Measurements from ENCODE around the gene APEH. TPM values are rescaled to one million over a fixed set of nuclear protein-coding genes. Genes with fewer than 3 reads are reported as not detected.
"Not testable (repeated sequence)": the region's sequence is repeated elsewhere in the genome, so short reads cannot be mapped to it uniquely, and the experiment has no call there.

Gene APEH
- total RNA-seq, 1 experiment from 2014 or later, result 246 TPM

DNA sequence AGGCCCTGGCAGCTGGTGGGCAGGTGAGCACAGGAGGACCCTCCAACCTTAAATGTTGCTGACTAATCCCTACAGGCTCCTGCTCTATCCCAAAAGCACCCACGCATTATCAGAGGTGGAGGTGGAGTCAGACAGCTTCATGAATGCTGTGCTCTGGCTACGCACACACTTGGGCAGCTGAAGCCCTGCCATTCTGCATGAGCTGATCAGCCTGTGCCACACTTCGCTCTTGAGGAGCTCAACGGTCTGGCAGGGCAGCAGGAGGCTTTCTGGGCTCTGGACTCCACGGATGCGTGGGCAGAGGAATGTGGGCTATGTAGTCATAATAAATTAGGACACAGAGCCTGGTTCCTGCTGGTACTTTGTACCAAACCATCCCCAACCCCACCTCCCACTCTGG, 9.0 kb downstream of the APEH start:
- Histone ChIP-seq H3K4me3 (replicated peaks in 1 of 2; ENCODE audit: low read depth in 1 of 2, low read length in 2 of 2) (no peak overlapping the region), H3K9me2 (ENCODE audit: insufficient read depth) (no peaks in the 10 kb centered on the region), H3K9me3 (ENCODE audit: control insufficient read depth in 1 of 2, insufficient read depth in 1 of 2, low read depth in 1 of 2, low read length in 2 of 2) (no peaks in the 10 kb centered on the region), H3K9ac (ENCODE audit: low read length) (no peak overlapping the region), H3K4me1 (ENCODE audit: control insufficient read depth in 1 of 2, insufficient read depth in 2 of 2, low read length in 2 of 2) (no peaks in the 10 kb centered on the region), H3K36me3 (ENCODE audit: control insufficient read depth in 1 of 2, insufficient read depth in 2 of 2, low read length in 2 of 2) (peaks cover 15 to 46% of the 10 kb centered on the region in 2 experiments; a peak in 3 of 4 replicates), H2AFZ (ENCODE audit: low read depth, low read length, poor library complexity, severe bottlenecking) (no peak overlapping the region), H3K27me3 (ENCODE audit: insufficient read depth, low read length) (no peaks in the 10 kb centered on the region), H4K20me1 (ENCODE audit: insufficient read depth) (no peaks in the 10 kb centered on the region), H3K79me2 (ENCODE audit: insufficient read depth, low read length) (no peaks in the 10 kb centered on the region; the same call in 1 of the 2 replicates), H3K4me2 (ENCODE audit: low read length) (no peak overlapping the region), H3K27ac (ENCODE audit: low read depth, low read length) (no peak overlapping the region)
- no peak for TF ChIP-seq CEBPB (IDR thresholded peaks at IDR 0.05; ENCODE audit: low read depth)
- no peak for TF ChIP-seq JUND (IDR thresholded peaks at IDR 0.05)
- TF ChIP-seq YY1 (IDR thresholded peaks at IDR 0.05; ENCODE audit: extremely low read depth, insufficient replicate concordance, low read depth, low read length), result no peak
- TF ChIP-seq ZNF274 (IDR thresholded peaks at IDR 0.05; ENCODE audit: low read depth, low read length), result no peak
- TF ChIP-seq SIN3A (IDR thresholded peaks at IDR 0.05; ENCODE audit: low read depth), result no peak
- TF ChIP-seq, protein P1, sequence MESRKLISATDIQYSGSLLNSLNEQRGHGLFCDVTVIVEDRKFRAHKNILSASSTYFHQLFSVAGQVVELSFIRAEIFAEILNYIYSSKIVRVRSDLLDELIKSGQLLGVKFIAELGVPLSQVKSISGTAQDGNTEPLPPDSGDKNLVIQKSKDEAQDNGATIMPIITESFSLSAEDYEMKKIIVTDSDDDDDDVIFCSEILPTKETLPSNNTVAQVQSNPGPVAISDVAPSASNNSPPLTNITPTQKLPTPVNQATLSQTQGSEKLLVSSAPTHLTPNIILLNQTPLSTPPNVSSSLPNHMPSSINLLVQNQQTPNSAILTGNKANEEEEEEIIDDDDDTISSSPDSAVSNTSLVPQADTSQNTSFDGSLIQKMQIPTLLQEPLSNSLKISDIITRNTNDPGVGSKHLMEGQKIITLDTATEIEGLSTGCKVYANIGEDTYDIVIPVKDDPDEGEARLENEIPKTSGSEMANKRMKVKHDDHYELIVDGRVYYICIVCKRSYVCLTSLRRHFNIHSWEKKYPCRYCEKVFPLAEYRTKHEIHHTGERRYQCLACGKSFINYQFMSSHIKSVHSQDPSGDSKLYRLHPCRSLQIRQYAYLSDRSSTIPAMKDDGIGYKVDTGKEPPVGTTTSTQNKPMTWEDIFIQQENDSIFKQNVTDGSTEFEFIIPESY (IDR thresholded peaks at IDR 0.05; ENCODE audit: extremely low read depth, insufficient replicate concordance, low read length), result no peak
- no peak for TF ChIP-seq SRF (IDR thresholded peaks at IDR 0.05; ENCODE audit: low read depth)
- TF ChIP-seq EZH2 (IDR thresholded peaks at IDR 0.05), result no peak
- no peak for TF ChIP-seq ELF1 (IDR thresholded peaks at IDR 0.05; ENCODE audit: borderline replicate concordance, low read depth)
- no peak for TF ChIP-seq ZFX (IDR thresholded peaks at IDR 0.05)
- TF ChIP-seq RAD21 (IDR thresholded peaks at IDR 0.05; ENCODE audit: low read depth), result no peak
- no peak for TF ChIP-seq EGR1 (IDR thresholded peaks at IDR 0.05; ENCODE audit: low read depth)
- no peak for TF ChIP-seq EZH2phosphoT487 (IDR thresholded peaks at IDR 0.05; ENCODE audit: borderline replicate concordance)
- TF ChIP-seq, protein P2, sequence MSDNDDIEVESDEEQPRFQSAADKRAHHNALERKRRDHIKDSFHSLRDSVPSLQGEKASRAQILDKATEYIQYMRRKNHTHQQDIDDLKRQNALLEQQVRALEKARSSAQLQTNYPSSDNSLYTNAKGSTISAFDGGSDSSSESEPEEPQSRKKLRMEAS (IDR thresholded peaks at IDR 0.05), result no peak
- TF ChIP-seq CBX3 (IDR thresholded peaks at IDR 0.05; ENCODE audit: low read depth), result no peak
- TF ChIP-seq, protein P3, sequence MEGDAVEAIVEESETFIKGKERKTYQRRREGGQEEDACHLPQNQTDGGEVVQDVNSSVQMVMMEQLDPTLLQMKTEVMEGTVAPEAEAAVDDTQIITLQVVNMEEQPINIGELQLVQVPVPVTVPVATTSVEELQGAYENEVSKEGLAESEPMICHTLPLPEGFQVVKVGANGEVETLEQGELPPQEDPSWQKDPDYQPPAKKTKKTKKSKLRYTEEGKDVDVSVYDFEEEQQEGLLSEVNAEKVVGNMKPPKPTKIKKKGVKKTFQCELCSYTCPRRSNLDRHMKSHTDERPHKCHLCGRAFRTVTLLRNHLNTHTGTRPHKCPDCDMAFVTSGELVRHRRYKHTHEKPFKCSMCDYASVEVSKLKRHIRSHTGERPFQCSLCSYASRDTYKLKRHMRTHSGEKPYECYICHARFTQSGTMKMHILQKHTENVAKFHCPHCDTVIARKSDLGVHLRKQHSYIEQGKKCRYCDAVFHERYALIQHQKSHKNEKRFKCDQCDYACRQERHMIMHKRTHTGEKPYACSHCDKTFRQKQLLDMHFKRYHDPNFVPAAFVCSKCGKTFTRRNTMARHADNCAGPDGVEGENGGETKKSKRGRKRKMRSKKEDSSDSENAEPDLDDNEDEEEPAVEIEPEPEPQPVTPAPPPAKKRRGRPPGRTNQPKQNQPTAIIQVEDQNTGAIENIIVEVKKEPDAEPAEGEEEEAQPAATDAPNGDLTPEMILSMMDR (IDR thresholded peaks at IDR 0.05 in 2 of 3, conservative IDR thresholded peaks at IDR 0.05 in 1 of 3; ENCODE audit: borderline replicate concordance in 1 of 3, insufficient read depth in 1 of 3, low read depth in 2 of 3, low read length in 2 of 3), result no peak
- no peak for ATAC-seq
- ChIA-PET RAD21 (ENCODE audit: low non-redundant PET in 1 of 2, low total read pairs in 2 of 2, uncharacterized antibody in 2 of 2, unreplicated experiment in 2 of 2) (no interaction called here), CTCF (no interaction called here), POLR2A (no interaction called here)
- BruUV-seq (replicated peaks), result TSS peak; percentile 12
- intact Hi-C loops (cut with micrococcal nuclease), result no loop called here
- DNase-seq (ENCODE audit: low read depth, low spot score), result no peak

DNA sequence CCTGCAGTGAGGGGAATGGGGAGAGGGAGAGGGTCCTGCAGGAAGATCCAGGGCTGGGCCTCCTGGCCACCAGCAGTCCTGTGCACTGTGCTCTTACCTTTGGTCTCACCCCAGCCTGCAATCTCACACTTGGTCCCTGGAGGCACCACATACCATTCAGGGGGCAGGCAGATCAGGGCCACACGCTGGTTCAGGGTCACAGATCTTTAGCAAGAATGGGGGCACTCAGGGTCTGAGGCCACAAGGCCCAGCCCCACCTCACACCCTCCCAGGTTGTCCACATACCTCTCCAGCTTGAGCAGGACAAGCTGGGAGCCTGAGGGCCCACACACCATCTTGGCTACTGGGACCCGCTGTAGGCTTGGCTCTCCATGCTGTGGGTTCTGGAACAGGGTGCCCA, 10.3 kb downstream of the APEH start:
- H3K79me2 ChIP-seq (ENCODE audit: insufficient read depth, low read length); H3K4me1 ChIP-seq (ENCODE audit: control insufficient read depth in 1 of 2, insufficient read depth in 2 of 2, low read length in 2 of 2); H4K20me1 ChIP-seq (ENCODE audit: insufficient read depth); intact Hi-C loops (cut with micrococcal nuclease); H2AFZ ChIP-seq (ENCODE audit: low read depth, low read length, poor library complexity, severe bottlenecking); POLR2A ChIA-PET; H3K27ac ChIP-seq (ENCODE audit: low read depth, low read length); RAD21 ChIA-PET (ENCODE audit: low non-redundant PET in 1 of 2, low total read pairs in 2 of 2, uncharacterized antibody in 2 of 2, unreplicated experiment in 2 of 2); H3K9me3 ChIP-seq (ENCODE audit: control insufficient read depth in 1 of 2, insufficient read depth in 1 of 2, low read depth in 1 of 2, low read length in 2 of 2); BruUV-seq (replicated peaks); CTCF ChIA-PET; DNase-seq (ENCODE audit: low read depth, low spot score); H3K9me2 ChIP-seq (ENCODE audit: insufficient read depth); H3K9ac ChIP-seq (ENCODE audit: low read length); H3K27me3 ChIP-seq (ENCODE audit: insufficient read depth, low read length); H3K4me3 ChIP-seq (replicated peaks in 1 of 2; ENCODE audit: low read depth in 1 of 2, low read length in 2 of 2); H3K4me2 ChIP-seq (ENCODE audit: low read length): not testable (repeated sequence)
- ATAC-seq, result 0 out of 2 replicates have a peak, but pooled peaks have one; percentile 18
- peaks cover 11 to 35% of the 10 kb centered on the region in 2 experiments; a peak in 3 of 4 replicates for H3K36me3 ChIP-seq (ENCODE audit: control insufficient read depth in 1 of 2, insufficient read depth in 2 of 2, low read length in 2 of 2)

Data from HCT116 (cell line).